Neural cell (in vitro differentiated cells): ENCODE data around the gene GJA5. TPM values are rescaled to one million over a fixed set of nuclear protein-coding genes. Genes with fewer than 3 reads are reported as not detected.

Experiments used
- H2AFZ ChIP-seq: fragments of 200-600, 300-800 bp; sonication (generic), shearing (Covaris generic); 2 replicates; pipeline ENCODE4 v1.6.0; 2014; ENCODE audit warnings: low read depth, mild to moderate bottlenecking, antibody characterized with exemption, low read length, moderate library complexity
- H3F3A ChIP-seq: fragments of 200-600 bp; shearing (Covaris generic); 2 replicates; pipeline ENCODE4 v1.6.1; 2016; ENCODE audit warnings: mild to moderate bottlenecking, moderate library complexity, mixed read lengths, antibody characterized with exemption, low read length; ENCODE audit not compliant: insufficient read depth, poor library complexity, severe bottlenecking
- H3K27ac ChIP-seq: fragments of 200-600, 300-800 bp; sonication (generic), shearing (Covaris generic); 2 replicates; pipeline ENCODE4 v1.5.1; 2014; ENCODE audit warnings: mild to moderate bottlenecking, low read length, moderate library complexity
- H3K27me3 ChIP-seq: fragments of 300-800, 200-600 bp; sonication (generic), shearing (Covaris generic); 2 replicates; pipeline ENCODE4 v1.6.0; 2014; ENCODE audit warnings: mild to moderate bottlenecking, low read depth, low read length, moderate library complexity; ENCODE audit not compliant: insufficient read depth
- H3K36me3 ChIP-seq: fragments of 300-800, 200-600 bp; sonication (generic), shearing (Covaris generic); 2 replicates; pipeline ENCODE4 v1.5.1; 2014; ENCODE audit warnings: mild to moderate bottlenecking, antibody characterized with exemption, low read length, moderate library complexity; ENCODE audit not compliant: insufficient read depth
- H3K4me2 ChIP-seq: fragments of 300-800, 200-600 bp; sonication (generic), shearing (Covaris generic); 2 replicates; pipeline ENCODE4 v1.6.0; 2014; ENCODE audit warnings: mild to moderate bottlenecking, low read length
- H3K4me3 ChIP-seq: fragments of 300-800, 200-600 bp; sonication (generic), shearing (Covaris generic); 2 replicates; pipeline ENCODE4 v1.5.1; 2014; ENCODE audit warnings: mild to moderate bottlenecking, low read length, moderate library complexity
- H3K79me2 ChIP-seq: fragments of 200-600 bp; shearing (Covaris generic); replicated peaks from 2 replicates; pipeline ENCODE4 v1.6.0; 2014; ENCODE audit warnings: mild to moderate bottlenecking, low read length, moderate library complexity; ENCODE audit not compliant: insufficient read depth
- H3K9ac ChIP-seq: fragments of 300-800, 200-600 bp; sonication (generic), shearing (Covaris generic); 2 replicates; pipeline ENCODE4 v1.6.1; 2016; ENCODE audit warnings: mild to moderate bottlenecking, low read length, mixed read lengths
- H3K9me2 ChIP-seq: fragments of 200-600 bp; shearing (Covaris generic); 2 replicates; pipeline ENCODE4 v1.6.1; 2016; ENCODE audit warnings: mild to moderate bottlenecking, low read length, mixed read lengths; ENCODE audit not compliant: insufficient read depth
- H3K9me3 ChIP-seq: fragments of 200-600, 300-800 bp; sonication (generic), shearing (Covaris generic); 2 replicates; pipeline ENCODE4 v1.6.1; 2016; ENCODE audit warnings: mild to moderate bottlenecking, mixed run types, low read length, moderate library complexity, mixed read lengths
- H4K20me1 ChIP-seq: fragments of 200-600 bp; shearing (Covaris generic); 2 replicates; pipeline ENCODE4 v1.6.1; 2016; ENCODE audit warnings: mild to moderate bottlenecking, mixed run types; ENCODE audit not compliant: insufficient read depth
- CTCF ChIP-seq: fragments of 450-650 bp; IDR thresholded peaks from 2 replicates; pipeline ENCODE4 v1.5.1; 2014; ENCODE audit warnings: antibody characterized with exemption, mild to moderate bottlenecking, moderate library complexity; ENCODE audit not compliant: poor library complexity, severe bottlenecking
- EP300 ChIP-seq: fragments of 450-650 bp; conservative IDR thresholded peaks from 2 replicates; pipeline ENCODE4 v1.6.1; 2014; ENCODE audit warnings: antibody characterized with exemption, mild to moderate bottlenecking, moderate library complexity; ENCODE audit not compliant: poor library complexity, severe bottlenecking
- EZH2 ChIP-seq: fragments of 200-600, 300-800 bp; shearing (Covaris generic), sonication (generic); IDR thresholded peaks from 2 replicates; pipeline ENCODE4 v1.6.1; 2014; ENCODE audit warnings: antibody characterized with exemption, low read length, borderline replicate concordance, mild to moderate bottlenecking; ENCODE audit not compliant: insufficient read depth, poor library complexity, severe bottlenecking
- MXI1 ChIP-seq: fragments of 450-650 bp; conservative IDR thresholded peaks from 2 replicates; pipeline ENCODE4 v1.6.1; 2014; ENCODE audit warnings: antibody characterized with exemption, mild to moderate bottlenecking; ENCODE audit not compliant: poor library complexity, severe bottlenecking
- POLR2AphosphoS5 ChIP-seq: IDR thresholded peaks from 2 replicates; pipeline ENCODE4 v1.6.1; 2012
- RAD21 ChIP-seq: fragments of 450-650 bp; conservative IDR thresholded peaks from 2 replicates; pipeline ENCODE4 v1.6.1; 2014; ENCODE audit warnings: antibody characterized with exemption, mild to moderate bottlenecking, moderate library complexity
- REST ChIP-seq: IDR thresholded peaks from 2 replicates; pipeline ENCODE4 v1.6.1; 2012; ENCODE audit warnings: borderline replicate concordance
- SMC3 ChIP-seq: fragments of 450-650 bp; conservative IDR thresholded peaks from 2 replicates; pipeline ENCODE4 v1.6.1; 2014; ENCODE audit warnings: antibody characterized with exemption, mild to moderate bottlenecking, moderate library complexity; ENCODE audit not compliant: poor library complexity
- TAF1 ChIP-seq: IDR thresholded peaks from 2 replicates; pipeline ENCODE4 v1.6.1; 2012; ENCODE audit warnings: low read depth
- polyA plus RNA-seq: library from polyadenylated mRNA; depleted of rRNA; stranded (reverse); fragments of >200 nt; gene quantifications from 2 replicates; pipeline ENCODE4 v1.2.3, GENCODE V29; 2014

GJA5 gene
- polyA plus RNA-seq, 1 donor from 2014 or later: not detected

- Histone ChIP-seq H3K9me3 (no peaks in the 10 kb centered on the region), H3K27me3 (no peaks in the 10 kb centered on the region), H3K36me3 (no peaks in the 10 kb centered on the region), H3F3A (no peaks in the 10 kb centered on the region), H2AFZ (no peak overlapping the region), H3K79me2 (no peaks in the 10 kb centered on the region), H3K27ac (no peak overlapping the region), H4K20me1 (no peaks in the 10 kb centered on the region), H3K4me3 (no peak overlapping the region), H3K9me2 (no peaks in the 10 kb centered on the region), H3K4me2 (no peak overlapping the region), H3K9ac (no peak overlapping the region)
- TF ChIP-seq CTCF: no peak
- TF ChIP-seq RAD21: no peak
- TF ChIP-seq REST: no peak
- TF ChIP-seq MXI1: no peak
- TF ChIP-seq POLR2AphosphoS5: no peak
- no peak for TF ChIP-seq SMC3
- TF ChIP-seq EZH2: no peak
- TF ChIP-seq EP300: no peak
- no peak for TF ChIP-seq TAF1
Measured at GRCh38 chr1:147754661-147755060, 5.7 kb downstream of the GJA5 start.

GRCh38 chr1:147753081-147753480 is 7.3 kb downstream of the GJA5 start:
- no peaks in the 10 kb centered on the region for H3F3A ChIP-seq
- no peaks in the 10 kb centered on the region for H3K9me3 ChIP-seq
- H3K27me3 ChIP-seq: no peaks in the 10 kb centered on the region
- H3K4me2 ChIP-seq: no peak overlapping the region
- H3K9me2 ChIP-seq: no peaks in the 10 kb centered on the region
- H4K20me1 ChIP-seq: no peaks in the 10 kb centered on the region
- H2AFZ ChIP-seq: no peak overlapping the region
- no peak overlapping the region for H3K4me3 ChIP-seq
- no peaks in the 10 kb centered on the region for H3K79me2 ChIP-seq
- H3K9ac ChIP-seq: no peak overlapping the region
- TF ChIP-seq RAD21 (no peak), EZH2 (no peak), MXI1 (no peak), SMC3 (no peak), REST (no peak), EP300 (no peak), TAF1 (no peak), CTCF (no peak), POLR2AphosphoS5 (no peak)
- H3K27ac ChIP-seq: no peak overlapping the region
- no peaks in the 10 kb centered on the region for H3K36me3 ChIP-seq
